Measurements from ENCODE around the gene THBS2.

The THBS2 gene

DNA sequence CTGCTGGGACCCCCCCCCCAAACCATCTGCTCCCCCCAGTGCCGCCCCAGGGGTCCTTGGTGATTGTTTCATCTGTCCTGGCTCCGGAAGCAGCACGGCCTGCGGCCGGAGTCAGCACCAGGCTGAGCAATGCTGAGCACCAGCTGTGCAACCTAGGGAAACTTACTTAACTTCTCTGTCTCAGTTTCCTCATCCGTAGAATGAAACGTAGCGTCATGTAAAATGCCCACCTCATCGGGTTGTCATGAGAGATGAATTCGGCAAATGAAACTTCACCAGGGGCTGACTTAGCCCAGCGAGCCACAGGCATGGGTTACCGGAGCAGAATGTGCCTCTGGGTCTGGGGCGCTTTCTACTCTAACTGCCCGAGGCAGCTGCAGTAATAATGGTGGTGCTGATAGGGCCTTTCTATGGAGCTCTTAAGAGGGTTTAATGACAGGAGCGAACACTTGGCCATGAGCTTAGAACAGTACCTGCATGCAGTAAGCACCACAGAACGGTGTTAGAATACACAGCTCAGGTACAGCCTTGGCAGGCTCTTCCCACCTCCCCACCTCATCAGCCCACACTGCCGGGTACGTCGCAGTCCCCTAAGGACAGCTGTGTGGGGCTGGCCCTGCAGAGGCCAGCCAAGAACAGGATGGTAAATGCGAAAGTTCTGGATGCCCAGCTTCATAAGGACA, 1.7 kb downstream of the THBS2 start:
- intact Hi-C loops (cut with DNase I) = loop anchor here (5.0 kb wide), 1 partner anchor 40 kb away; no protein-coding TSS in a partner anchor
- no peak for DNase-seq

DNA sequence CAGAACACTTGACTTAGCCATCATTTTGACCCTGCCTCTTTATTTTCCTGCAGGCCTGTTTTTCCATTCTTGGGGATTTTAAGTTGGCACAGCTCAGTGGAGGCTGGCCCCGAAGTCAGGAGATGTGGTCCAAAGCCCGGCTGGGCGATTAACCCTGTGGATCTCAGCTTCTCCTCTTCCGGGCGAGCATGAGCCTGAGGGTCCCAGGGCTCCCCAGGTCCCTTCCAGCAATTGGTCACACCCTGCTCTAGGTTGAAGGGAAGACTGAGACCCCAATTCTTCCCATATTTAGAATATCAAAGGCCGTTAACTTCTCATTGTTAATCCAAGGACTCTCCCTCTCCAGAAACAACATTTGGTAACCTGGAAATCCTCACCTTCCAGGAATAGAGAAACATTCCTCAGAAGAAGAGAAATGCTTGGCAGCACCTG, 2.3 kb downstream of the THBS2 start:
- peak in 3 of 10 donors; percentile 38 to 82 (median 80) for DNase-seq
- intact Hi-C loops (cut with DNase I) = loop anchor here (5.0 kb wide), 1 partner anchor 39 kb away; no protein-coding TSS in a partner anchor

DNA sequence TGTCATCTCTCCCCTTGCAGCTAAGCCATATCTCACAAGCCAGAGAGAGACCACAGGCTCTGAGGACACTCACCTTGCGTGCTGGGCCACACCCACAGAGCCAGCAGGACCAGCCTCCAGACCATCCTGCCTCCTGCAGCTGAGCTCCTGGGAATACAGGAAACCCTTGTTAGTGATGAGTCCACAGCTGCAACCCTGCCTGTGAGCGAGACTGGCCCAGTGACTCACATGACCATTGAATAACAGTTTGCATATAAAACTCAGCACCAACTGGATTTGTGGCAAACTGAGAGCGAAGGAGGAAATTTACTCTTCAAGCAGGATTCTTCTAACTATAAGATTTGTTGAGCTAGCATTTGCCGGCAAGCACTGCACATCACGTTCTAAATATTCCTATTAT, 3.0 kb downstream of the THBS2 start:
- intact Hi-C loops (cut with DNase I) = loop anchor here (5.0 kb wide), 1 partner anchor 38 kb away; no protein-coding TSS in a partner anchor
- DNase-seq = peak; percentile 54 to 96 (median 69)

DNA sequence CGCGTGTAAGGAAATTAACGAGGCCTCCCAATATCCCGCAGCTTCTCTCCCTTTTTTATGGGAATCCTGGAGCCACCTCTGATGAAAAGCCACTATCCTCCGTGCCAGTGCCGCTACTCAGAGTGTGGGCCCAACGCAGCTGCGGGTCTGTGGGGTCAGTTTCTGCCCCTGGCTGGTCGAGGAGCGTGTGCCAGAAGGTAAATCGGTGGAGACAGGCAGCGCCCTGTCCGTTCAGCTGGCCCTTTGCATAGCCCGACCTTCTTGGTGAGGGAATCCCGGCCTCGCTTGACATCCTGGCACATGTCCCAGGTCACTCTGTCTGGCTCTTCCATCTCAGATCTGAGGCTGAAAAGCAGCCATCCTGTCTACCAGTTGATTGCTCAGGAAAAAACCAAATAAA, 4.6 kb downstream of the THBS2 start:
- DNase-seq = peak in 4 of 10 donors; percentile 37 to 86 (median 54)
- intact Hi-C loops (cut with DNase I) = no loop called here

DNA sequence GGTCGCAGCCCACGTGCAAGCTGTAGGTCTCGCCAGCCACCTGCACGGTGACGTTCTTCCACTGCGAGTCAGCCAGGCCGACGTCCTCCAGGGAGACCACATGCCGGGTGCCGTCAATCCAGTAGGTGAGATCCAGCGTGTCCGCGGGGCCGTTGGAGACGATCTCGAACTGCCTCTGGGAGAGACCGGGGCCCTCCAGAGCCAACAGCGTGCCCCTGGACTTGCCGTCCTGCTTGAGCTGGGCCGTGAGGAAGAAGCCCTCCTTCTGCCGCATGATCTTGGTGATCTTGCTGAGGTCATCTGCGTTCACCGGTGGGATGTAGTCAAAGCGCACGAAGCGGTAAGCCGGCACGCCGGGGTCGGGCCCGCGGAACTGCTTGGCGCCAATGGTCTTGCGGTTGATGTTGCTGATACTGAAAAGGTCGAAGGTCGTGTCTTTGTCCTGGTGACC, 5.1 kb downstream of the THBS2 start:
- peak in 1 of 10 donors; percentile 81 for DNase-seq
- intact Hi-C loops (cut with DNase I) = no loop called here

DNA sequence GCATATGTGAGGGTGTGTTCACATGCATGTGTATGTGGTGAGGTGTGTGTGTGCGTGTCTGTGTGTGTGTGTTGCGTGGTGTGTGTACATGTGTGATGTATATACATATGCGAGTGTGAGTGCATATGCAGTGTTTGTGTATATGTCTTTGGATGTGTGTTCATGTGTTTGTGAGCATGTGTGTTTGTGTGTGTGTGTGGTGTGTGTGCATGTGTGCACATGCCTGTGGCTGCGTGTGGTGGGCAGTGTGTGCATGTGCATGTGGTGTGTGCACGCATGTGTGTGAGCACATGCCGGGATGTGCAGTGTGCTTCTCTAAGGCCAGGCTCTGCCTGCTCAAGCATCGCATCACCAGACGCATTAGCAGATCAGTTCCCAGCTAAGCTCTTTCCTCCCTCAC, 5.7 kb downstream of the THBS2 start:
- no peak for DNase-seq
- intact Hi-C loops (cut with DNase I) = no loop called here

DNA sequence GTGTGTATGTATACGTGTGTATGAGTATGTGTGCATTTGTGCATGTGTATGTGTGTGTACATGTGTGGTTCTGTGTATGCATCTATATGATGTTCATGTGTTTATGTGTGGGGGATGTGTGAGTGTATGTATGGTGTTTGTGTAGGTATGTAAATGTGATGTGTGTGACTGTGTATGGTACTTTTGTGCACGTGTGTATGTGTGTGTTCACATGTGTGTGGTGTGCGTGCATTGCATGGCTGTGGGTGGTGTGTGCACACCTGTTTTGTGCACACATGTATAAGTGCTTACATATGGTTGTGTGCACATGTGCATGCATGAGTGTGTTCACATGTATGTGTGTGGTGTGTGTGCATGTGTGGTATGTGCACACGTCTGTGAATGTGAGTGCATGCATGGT, 6.2 kb downstream of the THBS2 start:
- intact Hi-C loops (cut with DNase I) = no loop called here
- DNase-seq = no peak

DNA sequence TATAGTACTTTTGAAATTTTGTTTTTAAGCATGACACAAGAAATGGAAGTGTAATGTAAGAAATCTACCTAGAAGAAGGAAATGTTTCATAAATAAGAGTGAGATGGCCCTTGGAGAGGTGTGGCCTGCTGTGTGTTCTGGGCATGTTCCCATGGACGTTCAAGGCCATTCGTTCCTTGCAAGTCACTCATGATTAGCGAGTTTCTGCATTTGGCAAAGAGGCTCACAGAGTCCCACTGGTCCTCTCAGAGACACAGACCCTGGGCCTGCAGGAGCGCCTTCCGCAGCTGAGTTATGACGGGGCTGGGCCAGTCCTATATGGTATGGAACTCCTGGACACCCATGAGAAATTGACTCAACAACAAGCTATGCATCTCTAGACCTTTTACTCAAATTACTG, 7.2 kb downstream of the THBS2 start:
- intact Hi-C loops (cut with DNase I) = no loop called here
- DNase-seq = no peak

DNA sequence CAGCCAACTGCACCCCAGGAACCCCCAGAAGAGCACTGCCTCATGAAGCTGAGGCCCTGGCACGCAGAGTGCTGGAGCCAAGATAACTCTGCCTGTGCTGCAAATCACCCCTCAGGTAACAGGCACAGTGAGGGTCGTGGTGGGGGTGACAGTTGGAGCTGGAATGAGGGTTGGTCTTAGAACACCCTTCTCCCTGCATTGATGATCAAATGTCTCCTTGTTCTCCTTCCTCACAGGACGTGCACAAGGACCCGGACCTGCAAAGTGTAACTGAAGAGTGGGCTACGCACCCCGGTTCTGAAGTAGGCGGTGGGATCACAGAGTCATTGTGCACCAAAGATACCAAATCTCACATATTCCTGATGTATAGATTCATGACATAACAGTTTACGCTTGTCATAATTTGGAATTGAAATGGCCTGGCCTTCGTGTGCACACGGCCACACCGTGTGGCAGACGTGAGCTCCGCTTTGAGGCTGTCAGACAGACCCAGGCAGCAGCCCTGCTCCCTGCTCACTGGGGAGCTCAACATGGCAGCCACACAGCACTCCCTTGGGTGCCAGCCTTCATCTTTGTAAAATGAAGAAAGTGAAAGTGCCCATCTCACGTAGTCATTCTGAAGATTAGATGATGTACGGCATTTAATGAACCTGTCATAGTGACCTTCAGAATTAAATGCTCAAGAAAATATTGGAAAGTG, 8.8 kb downstream of the THBS2 start:
- DNase-seq = no peak
- intact Hi-C loops (cut with DNase I) = no loop called here

DNA sequence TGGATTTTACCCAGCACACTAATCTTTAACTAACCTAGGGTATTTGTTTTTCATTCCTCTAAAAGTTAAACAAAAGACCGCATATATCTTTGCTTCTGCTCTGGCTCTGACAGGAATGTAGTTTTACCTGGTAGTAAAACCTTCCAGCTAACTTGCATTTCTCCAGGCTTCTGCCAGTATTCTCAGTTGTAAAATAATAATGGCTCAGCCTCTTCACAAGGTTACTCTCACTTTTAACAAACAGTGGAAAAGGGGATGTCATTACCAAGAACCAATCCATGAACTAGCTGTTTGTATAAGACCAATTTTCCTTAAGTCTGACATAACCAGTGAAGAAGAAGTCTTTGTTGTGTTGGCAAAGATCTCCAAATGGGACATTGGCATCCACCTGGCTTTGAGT, 10.0 kb downstream of the THBS2 start:
- no peak for DNase-seq
- intact Hi-C loops (cut with DNase I) = no loop called here

DNA sequence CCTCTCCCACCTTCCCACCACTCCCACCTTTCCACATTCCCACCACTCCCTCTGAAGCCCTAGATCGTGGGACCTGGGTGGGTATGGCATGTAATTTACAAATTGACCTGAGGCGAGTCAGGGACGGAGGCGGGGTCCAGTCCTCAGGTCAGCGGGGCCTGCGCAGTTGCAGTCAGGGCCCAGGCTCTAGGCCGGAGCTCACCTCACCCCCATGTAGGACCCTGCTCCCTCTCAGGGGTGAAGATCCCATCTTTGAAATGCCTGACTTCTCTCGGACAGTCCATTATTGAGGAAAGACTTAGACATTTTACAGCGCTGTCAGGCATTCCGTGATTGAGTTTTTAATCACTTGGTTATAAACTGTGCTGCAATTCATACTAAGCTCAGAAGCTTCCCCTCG, 10.5 kb downstream of the THBS2 start:
- intact Hi-C loops (cut with DNase I) = no loop called here

DNA sequence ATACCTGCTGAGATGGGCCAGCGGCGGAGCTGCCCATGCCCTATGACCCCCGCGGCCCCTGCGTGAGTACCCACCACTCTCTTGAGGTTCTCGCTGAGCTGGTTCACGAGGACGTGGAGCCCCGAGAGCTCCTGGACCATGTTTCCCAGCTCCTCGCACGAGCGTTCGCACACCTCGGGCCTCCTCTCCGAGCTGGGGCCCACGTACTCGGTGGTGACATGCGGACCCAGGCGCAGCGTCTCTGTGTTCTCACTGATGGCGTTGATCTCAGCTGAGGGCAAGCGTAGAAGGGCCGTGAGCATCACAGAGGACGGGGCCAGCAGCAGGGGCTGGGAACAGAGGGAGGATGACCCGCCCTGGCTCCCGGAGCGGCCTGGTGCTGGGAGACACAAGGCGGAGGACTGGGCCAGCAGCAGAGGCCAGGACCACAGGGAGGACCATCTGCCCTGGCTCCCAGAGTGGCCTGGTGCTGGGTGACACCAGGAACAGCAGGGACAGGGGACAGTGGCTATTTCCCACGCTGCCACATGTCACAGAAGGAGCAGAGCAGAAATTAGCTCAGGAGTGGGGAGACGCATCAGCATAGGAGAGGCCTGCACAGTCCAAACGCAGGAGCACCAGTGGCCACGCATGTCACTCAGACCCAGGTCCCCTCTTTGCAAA, 11.8 kb downstream of the THBS2 start:
- intact Hi-C loops (cut with DNase I) = no loop called here
- peak in 3 of 10 donors; percentile 37 to 79 (median 49) for DNase-seq

More for the DNA sequence above, 10.5 kb downstream of the THBS2 start:
- no peak for DNase-seq

DNA sequence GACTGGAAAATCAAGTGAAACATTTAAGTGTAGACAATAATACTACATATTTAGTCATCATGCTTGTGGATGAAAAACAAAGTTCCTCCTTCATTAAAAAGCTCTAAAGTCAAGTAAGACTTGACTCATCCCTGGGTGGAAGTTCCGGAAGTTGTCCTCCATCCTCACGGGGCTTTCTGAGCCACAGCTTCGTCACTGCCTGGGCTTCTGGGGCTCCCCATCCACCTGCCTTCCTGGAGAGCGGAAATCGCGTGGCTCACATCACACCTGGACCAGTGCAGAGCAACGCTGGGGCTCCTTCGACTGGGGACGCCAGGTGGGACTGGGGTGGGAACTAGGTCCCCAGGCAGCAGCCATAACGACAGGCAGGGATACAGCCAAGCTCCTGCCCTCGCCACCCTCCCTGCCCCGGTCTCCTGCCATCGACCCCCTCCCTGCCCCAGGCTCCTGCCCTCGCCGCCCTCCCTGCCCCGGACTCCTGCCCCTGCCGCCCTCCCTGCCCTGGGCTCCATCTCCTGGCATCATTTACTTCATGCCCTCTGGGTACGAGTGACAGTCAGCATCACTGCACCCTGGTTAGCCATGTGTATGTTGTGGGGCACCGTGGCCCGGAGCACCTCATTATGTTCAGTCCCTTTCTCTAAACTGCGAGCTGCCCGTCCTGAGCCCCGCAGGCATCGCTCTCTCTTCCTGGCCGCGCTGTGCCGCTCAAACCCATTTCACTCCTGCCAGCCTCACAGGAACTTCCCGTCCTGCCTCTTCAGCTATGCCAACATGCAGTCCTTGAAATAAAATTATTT, 12.9 kb downstream of the THBS2 start:
- DNase-seq = peak in 1 of 10 donors; percentile 77
- intact Hi-C loops (cut with DNase I) = no loop called here

DNA sequence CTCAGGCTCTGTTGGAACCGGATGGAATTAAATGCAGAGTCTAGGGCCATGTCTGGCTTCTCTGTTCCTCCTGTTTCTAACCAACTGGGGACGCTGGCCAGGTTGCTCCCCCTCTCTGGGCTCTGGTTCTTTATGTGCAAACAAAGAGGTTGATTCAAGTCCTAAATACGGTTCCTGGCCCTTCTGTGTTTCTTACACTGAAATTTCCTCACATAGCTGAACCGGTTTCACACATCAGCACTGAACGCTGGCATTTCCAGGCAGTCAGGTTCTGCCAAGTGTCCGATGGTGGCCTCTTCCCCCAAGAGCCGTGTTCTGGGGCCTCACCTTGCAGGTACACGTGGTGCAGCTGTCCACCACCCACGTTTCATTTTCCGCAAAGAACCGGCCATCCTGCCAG, 13.5 kb downstream of the THBS2 start:
- intact Hi-C loops (cut with DNase I) = no loop called here
- peak in 1 of 10 donors; percentile 84 for DNase-seq

DNA sequence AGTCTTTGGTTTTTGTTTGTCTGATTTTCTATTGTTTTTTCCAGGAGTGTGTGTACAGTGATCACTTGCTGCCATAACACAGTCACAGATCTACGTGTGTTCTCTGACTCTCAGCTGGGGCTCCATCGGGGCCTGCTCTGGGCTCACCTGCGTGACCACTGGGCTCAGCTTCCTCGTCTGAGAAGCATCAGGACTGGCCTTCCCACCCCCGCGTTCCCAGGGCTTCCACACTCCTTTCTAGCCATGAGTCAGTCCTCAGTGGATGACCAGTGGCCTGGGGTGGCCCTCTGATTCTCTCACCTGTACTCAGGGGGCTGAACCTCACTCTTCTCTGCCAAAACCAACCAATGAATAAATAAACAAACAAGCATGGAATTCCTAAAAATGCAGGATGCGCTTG, 14.5 kb downstream of the THBS2 start:
- intact Hi-C loops (cut with DNase I) = no loop called here

DNA sequence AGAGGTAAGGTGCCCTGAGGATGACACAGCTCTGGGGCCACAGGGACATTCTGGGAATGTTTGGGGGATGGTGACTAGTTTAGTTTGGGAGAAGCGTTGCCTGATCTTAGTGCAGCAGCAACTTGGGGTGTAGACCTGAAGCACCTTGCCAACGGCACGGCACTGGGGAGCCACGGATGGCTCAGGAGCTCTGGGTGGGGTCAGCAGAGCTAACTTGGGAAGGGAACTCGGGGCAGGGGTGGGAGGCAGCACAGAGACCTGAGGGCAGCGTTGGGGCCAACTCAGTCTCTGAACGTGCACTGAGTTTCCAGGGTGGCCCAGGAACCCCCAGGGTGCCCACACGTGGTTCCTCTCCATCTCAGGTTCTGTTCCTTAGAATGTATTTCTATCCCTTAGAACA, 14.9 kb downstream of the THBS2 start:
- DNase-seq = no peak
- intact Hi-C loops (cut with DNase I) = no loop called here

More for the DNA sequence above, 14.5 kb downstream of the THBS2 start:
- no peak for DNase-seq

DNA sequence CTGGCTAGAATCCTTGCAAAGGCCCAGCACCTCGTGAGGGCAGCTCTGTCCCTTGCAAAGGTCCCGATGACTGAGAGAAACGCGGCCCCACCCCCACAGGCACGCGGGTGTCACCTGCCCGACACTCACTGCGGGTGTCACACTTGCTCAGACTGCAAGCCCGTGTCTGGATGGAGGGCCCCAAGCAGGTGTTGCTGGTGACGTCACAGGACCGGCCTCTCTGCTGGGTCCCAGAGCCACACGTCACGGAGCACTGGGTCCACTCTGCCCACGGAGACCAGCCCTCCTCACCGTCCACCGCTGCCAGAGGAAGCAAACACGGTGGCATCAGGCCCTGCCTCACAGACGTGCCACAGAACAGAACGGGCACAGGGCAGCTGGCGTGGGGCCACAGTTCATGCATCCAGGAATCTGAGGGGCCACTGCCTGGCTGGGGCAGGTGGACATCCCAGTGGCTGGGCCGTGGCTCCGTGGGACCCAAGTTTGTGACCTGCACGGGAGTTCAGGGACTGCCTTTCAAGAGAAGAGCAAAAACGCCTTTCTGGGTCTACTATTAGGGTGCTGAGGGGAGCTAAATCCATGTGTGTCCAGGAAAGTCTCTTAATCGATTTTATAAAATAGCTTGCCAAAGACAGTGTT, 16.0 kb downstream of the THBS2 start:
- peak in 1 of 10 donors; percentile 66 for DNase-seq
- intact Hi-C loops (cut with DNase I) = no loop called here

DNA sequence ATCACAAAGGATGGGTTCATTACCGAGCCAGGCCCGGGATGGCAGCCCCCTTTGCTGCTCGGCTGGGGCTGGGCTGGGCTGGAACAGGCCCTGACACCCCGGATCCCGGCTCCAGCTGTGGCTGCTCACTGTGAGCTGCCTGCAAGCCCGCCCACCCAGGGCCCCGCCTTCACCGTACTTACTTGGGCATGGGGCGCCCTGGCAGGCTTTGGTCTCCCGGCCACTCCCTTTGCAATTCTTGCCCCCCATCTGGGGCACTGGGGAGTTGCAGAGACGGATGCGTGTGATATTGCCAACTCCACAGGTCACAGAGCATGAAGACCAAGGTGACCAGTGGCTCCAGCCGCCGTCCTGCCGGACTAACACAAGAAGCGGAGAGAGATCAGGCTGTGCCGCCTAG, 16.7 kb downstream of the THBS2 start:
- peak in 1 of 10 donors; percentile 70 for DNase-seq
- intact Hi-C loops (cut with DNase I) = no loop called here

DNA sequence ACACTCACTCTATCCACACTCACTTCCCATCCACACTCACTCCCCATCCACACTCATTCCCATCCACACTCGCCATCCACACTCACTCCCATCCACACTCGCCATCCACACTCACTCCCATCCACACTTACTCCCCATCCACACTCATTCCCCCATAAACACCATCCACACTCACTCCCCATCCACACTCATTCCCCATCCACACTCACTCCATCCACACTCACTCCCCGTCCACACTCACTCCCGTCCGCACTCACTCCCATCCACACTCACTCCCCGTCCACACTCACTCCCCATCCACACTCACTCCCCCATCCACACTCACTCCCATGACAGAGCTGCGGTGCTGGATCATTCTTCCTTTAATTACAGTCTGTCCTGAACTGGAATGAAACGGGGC, 17.1 kb downstream of the THBS2 start:
- intact Hi-C loops (cut with DNase I) = no loop called here
- DNase-seq = no peak

DNA sequence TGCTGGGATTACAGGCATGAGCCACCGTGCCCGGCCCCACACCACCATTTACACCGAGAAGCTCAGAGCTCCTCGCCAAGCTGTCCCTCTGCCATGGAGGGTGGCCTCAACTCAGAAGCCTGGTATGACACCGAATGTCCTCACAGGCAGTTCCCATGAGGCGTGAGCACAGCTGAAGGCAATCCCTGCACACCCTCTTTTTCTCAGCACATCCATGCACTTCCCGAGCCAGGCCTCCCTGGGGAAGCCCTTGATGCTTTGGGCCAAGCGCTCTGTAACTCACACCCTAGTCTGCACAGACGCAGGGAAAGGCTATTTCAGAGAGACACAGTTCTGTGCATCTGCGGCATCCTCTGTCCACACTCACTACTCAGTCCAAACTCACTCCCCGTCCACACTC, 18.4 kb downstream of the THBS2 start:
- no peak for DNase-seq
- intact Hi-C loops (cut with DNase I) = no loop called here
